Subcutaneous abdominal adipose tissue (tissue), 5 donors: ENCODE results near the gene ENPP1.
A peak's percentile ranks its signal among the peaks of the same experiment; 100 is the strongest.
"Not testable (repeated sequence)": the region's sequence is repeated elsewhere in the genome, so short reads cannot be mapped to it uniquely, and the experiment has no call there.

ENCODE experiments used
- H3K27ac ChIP-seq: one replicate; pipeline ENCODE4 v1.7.0; 2013; ENCODE audit warnings: low read depth, mild to moderate bottlenecking, inconsistent platforms, low read length, moderate library complexity
- H3K27me3 ChIP-seq, 5 donors: one replicate each; pipeline ENCODE4 v1.7.0; 2013; ENCODE audit warnings: low read length in 5 of 5, inconsistent platforms in 1 of 5; ENCODE audit not compliant: control insufficient read depth in 5 of 5, insufficient read depth in 4 of 5
- H3K36me3 ChIP-seq, 5 donors: one replicate each; pipeline ENCODE4 v1.7.0; 2013; ENCODE audit warnings: low read length in 5 of 5; ENCODE audit not compliant: control insufficient read depth in 5 of 5, insufficient read depth in 5 of 5
- H3K4me1 ChIP-seq, 5 donors: one replicate each; pipeline ENCODE4 v1.7.0; 2013; ENCODE audit warnings: low read length in 5 of 5, mild to moderate bottlenecking in 3 of 5, moderate library complexity in 1 of 5; ENCODE audit not compliant: control insufficient read depth in 5 of 5, insufficient read depth in 5 of 5
- H3K4me3 ChIP-seq, 5 donors: one replicate each; pipeline ENCODE4 v1.7.0; 2013; ENCODE audit warnings: low read length in 5 of 5, low read depth in 1 of 5
- H3K9ac ChIP-seq, 5 donors: one replicate each; pipeline ENCODE4 v1.7.0; 2013; ENCODE audit warnings: low read length in 5 of 5, mild to moderate bottlenecking in 4 of 5, moderate library complexity in 3 of 5
- H3K9me3 ChIP-seq, 5 donors: one replicate each; pipeline ENCODE4 v1.7.0; 2013; ENCODE audit warnings: low read length in 5 of 5; ENCODE audit not compliant: control insufficient read depth in 5 of 5
- donor health status: healthy.
- donor health status: healthy.
- donor health status: healthy.
- donor health status: healthy.
- donor health status: healthy.

ENPP1 gene

DNA sequence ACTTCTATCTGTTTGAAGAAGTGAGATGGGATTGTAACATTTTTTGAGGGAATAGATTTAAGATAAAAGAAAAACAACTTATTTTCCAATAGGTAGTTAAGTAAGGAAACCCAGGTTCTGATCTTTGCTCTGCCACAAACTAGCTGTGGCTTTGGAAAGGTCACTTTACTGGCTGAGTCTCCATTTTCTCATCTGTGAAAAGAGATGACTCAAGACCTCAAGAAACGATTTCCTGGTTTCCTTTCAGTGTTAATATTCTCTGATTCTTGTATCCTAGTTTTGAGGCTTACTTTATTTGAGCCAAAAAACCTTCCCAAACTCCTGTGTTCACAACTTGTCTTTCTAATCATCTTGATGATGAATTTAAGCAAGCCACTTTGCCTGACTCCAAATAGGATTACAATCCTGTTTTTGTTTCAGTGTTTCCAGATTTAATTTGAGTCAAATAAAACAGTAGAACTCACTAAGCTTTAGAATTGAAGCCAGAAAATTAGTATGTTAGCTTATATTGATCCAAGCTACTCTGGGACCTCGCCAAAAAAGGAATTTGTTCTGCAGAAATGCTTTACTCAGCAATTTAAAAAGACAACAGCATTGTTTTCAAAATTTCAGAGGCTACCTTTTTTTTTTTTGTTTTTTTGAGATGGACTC lies 51.1 kb downstream of the ENPP1 start:
- Histone ChIP-seq H3K9ac (no peak overlapping the region), H3K36me3 (peaks cover 0 to 7% (median 0%) of the 10 kb centered on the region in 5 donors), H3K9me3 (no peaks in the 10 kb centered on the region), H3K4me1 (peaks cover 0 to 1% (median 0%) of the 10 kb centered on the region in 5 donors), H3K27me3 (no peaks in the 10 kb centered on the region), H3K27ac (no peak overlapping the region), H3K4me3 (no peak overlapping the region)

DNA sequence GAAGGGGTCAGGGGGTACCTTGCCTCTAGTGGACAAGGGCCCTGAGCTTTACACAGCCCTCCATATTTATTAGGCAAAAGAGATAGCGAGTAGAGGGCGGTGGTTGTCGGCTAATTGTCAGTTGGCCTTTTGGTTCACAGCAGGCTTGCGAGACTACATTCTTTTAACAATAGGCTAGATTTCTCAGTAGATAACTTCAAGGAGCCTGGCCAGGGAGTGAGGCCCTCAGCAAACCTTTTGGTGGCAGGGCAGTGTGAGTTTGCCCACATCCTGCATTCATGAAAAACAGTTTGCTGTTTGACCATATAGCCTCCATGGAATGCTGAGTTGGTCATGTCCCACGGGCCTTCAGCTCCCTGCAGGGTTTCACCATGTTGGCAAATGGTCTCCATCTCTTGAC lies 51.8 kb downstream of the ENPP1 start:
- not testable (repeated sequence) for H3K4me1 ChIP-seq, H3K27ac ChIP-seq, H3K4me3 ChIP-seq, H3K27me3 ChIP-seq, H3K9me3 ChIP-seq, H3K36me3 ChIP-seq, H3K9ac ChIP-seq

DNA sequence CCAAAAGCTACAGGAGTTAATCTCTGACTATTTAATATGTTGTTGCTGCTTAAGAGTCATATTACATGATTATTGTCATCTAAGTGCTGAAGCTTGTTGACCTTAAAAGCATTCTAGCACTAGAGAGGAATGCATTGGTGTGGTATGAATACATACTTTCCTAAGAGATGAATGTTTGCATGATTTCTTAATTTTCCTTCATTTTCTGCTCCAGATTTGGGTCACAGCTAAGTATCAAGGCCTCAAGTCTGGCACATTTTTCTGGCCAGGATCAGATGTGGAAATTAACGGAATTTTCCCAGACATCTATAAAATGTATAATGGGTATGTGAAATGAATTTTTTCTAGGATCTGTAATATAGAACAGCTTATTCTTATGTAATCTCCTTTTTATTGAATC lies 53.6 kb downstream of the ENPP1 start:
- Histone ChIP-seq H3K36me3 (peaks cover 0 to 13% (median 0%) of the 10 kb centered on the region in 5 donors), H3K9ac (no peak overlapping the region), H3K9me3 (no peaks in the 10 kb centered on the region), H3K27me3 (no peaks in the 10 kb centered on the region), H3K27ac (no peak overlapping the region), H3K4me3 (no peak overlapping the region), H3K4me1 (peaks cover 0 to 4% (median 0%) of the 10 kb centered on the region in 5 donors)

DNA sequence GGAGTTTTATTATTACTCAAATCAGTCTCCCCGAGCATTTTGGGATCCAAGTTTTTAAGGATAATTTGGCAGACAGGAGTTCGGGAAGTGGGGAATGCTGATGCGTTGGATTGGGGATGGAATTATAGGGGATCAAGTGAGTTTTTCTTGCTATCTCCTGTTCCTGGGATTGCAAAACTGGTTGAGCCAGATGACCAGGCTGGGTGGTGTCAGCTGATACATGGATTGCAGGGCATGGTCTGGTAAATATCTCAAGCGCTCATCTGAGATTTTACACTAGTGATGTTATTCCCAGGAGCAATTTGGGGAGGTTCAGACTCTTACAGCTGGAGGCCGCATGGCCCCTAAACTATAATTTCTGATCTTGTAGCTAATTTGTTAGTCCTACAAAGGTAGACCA lies 54.7 kb downstream of the ENPP1 start:
- Histone ChIP-seq H3K4me3 (no peak overlapping the region), H3K4me1 (peaks cover 0 to 11% (median 0%) of the 10 kb centered on the region in 5 donors), H3K36me3 (peaks cover 0 to 17% (median 0%) of the 10 kb centered on the region in 5 donors), H3K9ac (no peak overlapping the region), H3K27me3 (no peaks in the 10 kb centered on the region), H3K27ac (no peak overlapping the region), H3K9me3 (no peaks in the 10 kb centered on the region)

DNA sequence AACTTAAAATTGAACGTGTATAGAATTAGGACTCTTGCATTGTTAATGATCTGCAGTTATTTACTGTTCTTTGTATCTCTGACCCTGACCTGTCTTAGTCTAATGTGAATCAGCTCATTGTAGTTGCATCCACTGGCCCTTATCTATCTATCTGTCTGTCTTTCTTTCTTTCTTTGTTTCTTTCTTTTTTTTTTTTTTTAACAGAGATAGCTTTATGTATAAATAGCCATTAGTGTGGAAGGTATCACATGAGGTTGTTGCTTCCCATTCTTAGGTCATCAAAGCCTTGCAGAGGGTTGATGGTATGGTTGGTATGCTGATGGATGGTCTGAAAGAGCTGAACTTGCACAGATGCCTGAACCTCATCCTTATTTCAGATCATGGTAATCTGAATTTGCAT lies 59.9 kb downstream of the ENPP1 start:
- Histone ChIP-seq H3K27ac (no peak overlapping the region), H3K9me3 (no peaks in the 10 kb centered on the region), H3K4me3 (no peak overlapping the region), H3K27me3 (no peaks in the 10 kb centered on the region), H3K36me3 (peaks cover 0 to 17% (median 0%) of the 10 kb centered on the region in 5 donors), H3K4me1 (peaks cover 0 to 11% (median 0%) of the 10 kb centered on the region in 5 donors), H3K9ac (no peak overlapping the region)

DNA sequence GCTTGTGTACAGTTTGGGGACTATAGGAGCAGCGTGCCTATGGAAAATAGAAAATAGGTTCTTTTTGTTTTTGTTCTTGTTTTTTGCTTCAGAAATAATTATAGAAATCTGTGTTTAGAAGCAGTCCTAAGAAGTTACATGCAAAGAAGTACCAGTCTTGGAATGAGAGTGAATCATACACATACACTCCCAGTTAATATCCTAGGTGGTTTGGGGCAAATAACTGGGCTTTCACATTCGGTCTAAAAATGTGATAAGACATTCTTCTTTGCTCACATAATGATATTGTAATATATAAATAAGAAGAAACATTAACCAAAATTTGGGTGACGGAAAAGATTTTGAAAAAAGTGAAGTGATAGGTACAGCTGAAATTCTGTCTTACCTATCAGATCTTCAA lies 61.0 kb downstream of the ENPP1 start:
- H3K4me1 ChIP-seq, result peaks cover 0 to 11% (median 0%) of the 10 kb centered on the region in 5 donors

DNA sequence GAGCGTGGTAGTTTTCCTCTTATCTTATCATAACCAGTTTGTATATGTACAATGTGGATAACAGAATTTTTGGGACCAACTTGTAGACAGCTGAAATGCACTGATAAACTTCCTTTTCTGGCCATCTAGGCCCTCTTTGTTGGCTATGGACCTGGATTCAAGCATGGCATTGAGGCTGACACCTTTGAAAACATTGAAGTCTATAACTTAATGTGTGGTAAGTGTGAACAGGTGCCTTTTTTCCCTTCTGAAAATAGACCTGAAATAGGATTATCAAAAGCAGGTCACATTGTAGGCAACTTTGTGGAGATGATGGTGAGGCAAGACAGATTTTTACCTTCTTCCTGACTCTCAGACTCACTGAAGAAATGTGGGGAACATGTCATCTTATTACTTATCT lies 67.8 kb downstream of the ENPP1 start:
- Histone ChIP-seq H3K4me3 (no peak overlapping the region), H3K9me3 (no peaks in the 10 kb centered on the region), H3K27me3 (no peaks in the 10 kb centered on the region), H3K4me1 (peaks cover 0 to 11% (median 0%) of the 10 kb centered on the region in 5 donors), H3K9ac (no peak overlapping the region), H3K27ac (no peak overlapping the region), H3K36me3 (peaks cover 5 to 35% (median 18%) of the 10 kb centered on the region in 5 donors)

More for the DNA sequence above, 61.0 kb downstream of the ENPP1 start:
- peaks cover 0 to 25% (median 5%) of the 10 kb centered on the region in 5 donors for H3K36me3 ChIP-seq
- no peak overlapping the region for H3K27ac ChIP-seq
- H3K9me3 ChIP-seq, result no peaks in the 10 kb centered on the region
- H3K4me3 ChIP-seq, result no peak overlapping the region
- no peaks in the 10 kb centered on the region for H3K27me3 ChIP-seq
- no peak overlapping the region for H3K9ac ChIP-seq

DNA sequence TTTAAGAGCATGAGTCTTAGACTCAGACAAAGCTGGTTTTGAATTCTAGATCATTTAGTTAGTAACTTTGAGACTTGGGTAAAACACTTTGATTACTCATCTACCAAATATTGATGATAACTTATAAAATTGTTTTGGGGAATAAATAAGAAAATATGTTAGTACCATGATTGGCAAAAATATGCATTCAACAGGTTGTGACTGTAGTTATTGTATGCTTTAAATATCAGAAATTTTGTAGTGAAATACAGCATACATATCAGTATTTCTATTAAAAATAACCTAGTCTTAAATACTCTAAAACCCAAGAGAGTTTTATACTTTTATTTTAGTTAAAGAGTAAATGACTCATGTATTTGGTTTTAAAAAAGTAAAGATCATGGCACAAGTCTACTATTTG lies 68.7 kb downstream of the ENPP1 start:
- peaks cover 8 to 34% (median 21%) of the 10 kb centered on the region in 5 donors for H3K36me3 ChIP-seq
- no peak overlapping the region for H3K4me3 ChIP-seq
- no peaks in the 10 kb centered on the region for H3K9me3 ChIP-seq
- no peak overlapping the region for H3K27ac ChIP-seq
- H3K27me3 ChIP-seq, result no peaks in the 10 kb centered on the region
- no peak overlapping the region for H3K9ac ChIP-seq
- H3K4me1 ChIP-seq, result peaks cover 0 to 11% (median 0%) of the 10 kb centered on the region in 5 donors

DNA sequence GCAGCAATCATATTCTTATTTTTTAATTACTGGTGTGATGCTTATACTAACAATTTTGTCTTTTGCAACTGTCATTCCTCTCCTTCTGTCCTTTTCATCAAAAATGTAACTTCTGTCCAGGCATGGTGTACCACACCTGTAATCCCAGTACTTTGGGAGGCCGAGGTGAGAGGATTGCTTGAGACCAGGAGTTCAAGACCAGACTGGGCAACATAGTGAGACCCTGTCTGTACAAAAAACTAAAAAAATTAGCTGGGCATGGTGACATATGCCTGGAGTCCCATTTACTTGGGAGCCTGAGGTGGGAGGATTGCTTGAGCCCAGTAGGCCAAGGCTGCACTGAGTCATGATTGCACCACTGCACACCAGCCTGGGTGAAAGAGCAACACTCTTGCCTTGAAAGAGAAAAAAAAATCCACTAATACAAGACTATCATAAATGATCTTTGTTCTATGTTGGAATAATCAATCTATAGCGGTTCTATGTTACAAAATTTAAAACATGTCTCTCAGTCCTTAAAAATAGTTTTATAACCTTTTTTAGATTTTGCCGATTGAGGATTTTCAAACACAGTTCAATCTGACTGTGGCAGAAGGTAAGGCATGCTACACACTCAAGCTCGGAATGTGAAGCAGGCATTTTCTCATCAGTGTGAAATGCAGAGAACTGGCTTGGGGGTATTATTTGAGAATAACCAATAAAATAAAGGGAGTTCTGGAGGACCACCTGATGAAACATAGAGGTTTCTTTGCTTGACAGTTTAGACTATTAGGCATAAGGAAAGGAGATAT lies 70.4 kb downstream of the ENPP1 start:
- peaks cover 0 to 11% (median 0%) of the 10 kb centered on the region in 5 donors for H3K4me1 ChIP-seq
- H3K27ac ChIP-seq, result peak overlapping the region; percentile 75
- H3K4me3 ChIP-seq, result no peak overlapping the region
- no peaks in the 10 kb centered on the region for H3K27me3 ChIP-seq
- peaks cover 8 to 29% (median 21%) of the 10 kb centered on the region in 5 donors for H3K36me3 ChIP-seq
- no peak overlapping the region for H3K9ac ChIP-seq
- H3K9me3 ChIP-seq, result no peaks in the 10 kb centered on the region

DNA sequence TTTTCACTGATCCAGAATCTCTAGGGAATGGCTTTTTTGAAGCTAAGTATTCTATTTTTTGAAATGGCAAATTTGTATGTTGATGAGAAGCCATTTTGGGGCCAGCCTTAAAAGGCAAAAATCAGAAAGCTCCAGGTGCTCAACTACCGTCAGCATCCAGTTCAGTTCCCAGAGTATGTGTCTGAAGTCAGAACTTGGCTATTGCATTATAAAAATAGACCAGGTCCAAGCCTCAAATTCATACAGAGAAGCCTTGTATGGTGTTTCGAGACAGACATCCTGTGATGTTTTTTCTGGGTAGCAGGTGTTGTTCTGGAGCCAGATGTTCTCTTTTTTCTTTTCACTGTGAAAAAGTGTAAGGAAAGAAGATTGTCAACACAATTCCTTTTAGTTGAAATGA lies 75.2 kb downstream of the ENPP1 start:
- Histone ChIP-seq H3K9ac (no peak overlapping the region), H3K27ac (no peak overlapping the region), H3K4me1 (peaks cover 0 to 9% (median 0%) of the 10 kb centered on the region in 5 donors), H3K4me3 (no peak overlapping the region), H3K36me3 (peaks cover 3 to 24% (median 14%) of the 10 kb centered on the region in 5 donors), H3K27me3 (no peaks in the 10 kb centered on the region), H3K9me3 (no peaks in the 10 kb centered on the region)
